Stomach (tissue), 4 donors: Measurements from ENCODE around the gene CDKL1.

ENCODE experiments used
- CTCF ChIP-seq, 7 experiments: fragments of 450-650 bp in 4 of 7; fragments of 200-600 bp in 3 of 7; sonication (generic) in 3 of 7; IDR thresholded peaks; one replicate each; pipeline ENCODE4 v1.5.1; 2016 to 2019; ENCODE audit warnings: antibody characterized with exemption in 7 of 7, control low read depth in 2 of 7, mild to moderate bottlenecking in 1 of 7
- POLR2A ChIP-seq, 4 donors: fragments of 450-650 bp; IDR thresholded peaks; one replicate each; pipeline ENCODE4 v1.6.1; 2016; ENCODE audit warnings: antibody characterized with exemption in 4 of 4, control low read depth in 2 of 4, mild to moderate bottlenecking in 1 of 4, moderate library complexity in 1 of 4
- POLR2AphosphoS5 ChIP-seq, 3 donors: sonication (generic); formaldehyde crosslinking; IDR thresholded peaks; one replicate each; pipeline ENCODE4 v1.6.1; 2016; ENCODE audit warnings: antibody characterized with exemption in 3 of 3

GRCh38 chr14:50398189-50398580 lies 1.5 kb upstream of the CDKL1 start:
- no peak for TF ChIP-seq CTCF (IDR thresholded peaks at IDR 0.05)
- TF ChIP-seq POLR2A (IDR thresholded peaks at IDR 0.05): no peak
- no peak for TF ChIP-seq POLR2AphosphoS5 (IDR thresholded peaks at IDR 0.05)
